DMS153 treated with DMSO at 0.1 percent for 48 hours (cell line): ENCODE results near the gene COL16A1.

Experiments
- DNase-seq: peaks from one replicate; lab custom pipeline; 2025; ENCODE audit not compliant: unreplicated experiment; lab: John Stamatoyannopoulos, UW

COL16A1 gene

DNA sequence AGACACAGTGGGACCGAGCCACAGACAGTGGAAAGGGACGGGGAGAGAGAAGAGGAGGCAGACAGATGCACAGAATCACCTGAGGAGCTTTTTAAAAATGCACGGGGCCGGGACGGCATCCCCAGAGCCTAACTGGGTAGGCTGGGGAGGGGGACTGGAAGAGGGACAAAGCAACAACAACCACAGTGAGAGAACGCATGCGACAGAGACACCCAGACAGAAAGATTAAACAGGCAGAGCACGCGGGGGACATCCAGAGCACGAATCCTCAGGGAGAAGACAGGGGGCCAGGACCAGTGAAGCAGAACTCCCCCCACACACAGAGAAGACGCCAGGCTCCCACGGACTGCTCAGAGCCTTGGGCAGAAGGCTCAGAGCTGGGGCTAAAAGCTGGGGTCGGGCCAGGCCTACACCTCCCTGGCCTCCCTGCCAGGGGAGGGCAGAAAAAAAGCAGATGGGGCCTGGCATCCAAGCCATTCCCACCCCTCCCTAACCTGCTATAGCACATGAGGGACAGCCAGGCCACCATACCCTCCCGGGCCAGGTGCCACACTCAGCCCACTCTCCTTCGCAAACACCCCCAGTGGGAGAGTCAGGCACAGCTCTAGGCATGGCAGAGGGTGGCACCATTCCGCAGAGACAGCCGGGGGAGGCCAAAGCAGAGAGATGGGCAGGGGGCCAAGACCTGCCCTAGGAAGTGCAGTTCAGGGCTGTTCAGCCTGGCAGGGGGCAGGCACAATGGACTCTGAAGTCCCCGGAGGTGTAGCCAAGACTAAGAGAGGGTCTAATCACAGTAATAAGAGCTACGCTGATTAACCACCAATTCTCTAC, 29.8 kb upstream of the COL16A1 start:
- DNase-seq = no peak

DNA sequence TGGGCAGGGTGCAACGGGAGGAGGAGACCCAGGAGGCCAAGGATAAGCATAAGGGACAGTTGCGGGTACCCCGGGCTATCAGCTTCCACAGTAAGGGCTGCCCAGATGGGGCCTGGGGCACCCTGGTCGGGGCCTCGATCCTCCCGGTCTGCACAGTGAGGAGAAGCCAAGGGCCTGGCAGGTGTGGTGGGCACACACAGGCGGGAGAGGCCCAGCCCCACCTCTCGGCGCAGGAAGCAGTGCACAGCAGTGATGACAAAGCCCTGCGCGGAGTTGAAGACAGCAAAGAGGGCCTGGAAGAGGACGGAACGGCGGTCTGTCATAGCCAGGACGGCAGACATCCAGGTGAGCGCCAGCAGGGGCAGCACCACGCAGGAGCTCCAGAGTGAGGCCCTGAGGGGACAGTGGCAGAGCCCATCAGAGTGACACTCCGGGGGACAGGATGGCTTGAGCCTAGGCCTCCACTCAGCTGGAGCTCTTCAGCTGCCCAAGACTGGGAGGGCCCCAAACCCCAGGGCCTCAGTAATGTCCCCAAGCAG, 29.0 kb upstream of the COL16A1 start:
- no peak for DNase-seq

DNA sequence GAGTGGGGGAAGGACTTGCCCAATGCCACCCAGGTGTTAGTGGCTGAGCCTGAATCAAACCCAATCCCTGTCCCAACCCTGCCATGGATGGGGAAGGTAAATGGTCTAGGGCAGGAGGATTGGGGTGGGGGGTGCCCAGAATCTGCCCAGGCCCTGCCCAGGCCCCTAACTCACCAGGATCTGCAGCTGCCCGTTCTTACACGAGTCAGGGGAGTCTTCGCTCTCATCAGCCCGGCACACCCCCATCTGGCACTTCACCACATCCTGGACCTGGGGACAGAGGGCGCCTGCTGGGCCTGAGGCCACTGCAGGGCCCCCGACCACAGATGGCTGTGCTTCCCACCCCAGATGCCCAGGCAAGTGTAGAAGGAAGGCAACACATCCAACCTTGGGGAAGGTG, 28.5 kb upstream of the COL16A1 start:
- no peak for DNase-seq

DNA sequence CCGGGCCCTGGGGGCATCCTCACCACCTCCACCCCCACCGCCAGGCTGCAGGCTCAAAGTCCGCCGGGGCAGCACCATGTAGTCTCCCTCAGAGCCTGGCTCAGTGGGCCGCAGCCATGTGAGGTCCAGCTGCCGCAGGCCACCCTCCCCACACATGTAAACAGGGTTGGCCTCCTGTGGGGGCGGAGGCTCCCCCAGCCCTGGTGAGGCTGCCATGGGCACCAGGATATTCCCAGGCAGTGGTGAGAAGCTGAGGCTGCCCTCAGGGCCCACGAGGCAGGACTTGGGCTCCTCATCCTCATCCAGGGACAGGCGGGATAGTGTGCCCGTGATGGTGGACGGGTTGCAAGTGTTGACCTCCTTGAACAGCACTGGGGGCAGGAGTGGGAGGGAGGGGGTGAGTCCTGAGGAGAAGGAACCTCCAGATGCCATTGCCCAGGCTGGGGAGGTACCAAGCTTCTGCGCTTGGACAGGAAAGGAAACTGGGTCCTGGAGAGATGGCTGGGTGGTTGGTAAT, 27.3 kb upstream of the COL16A1 start:
- no peak for DNase-seq

DNA sequence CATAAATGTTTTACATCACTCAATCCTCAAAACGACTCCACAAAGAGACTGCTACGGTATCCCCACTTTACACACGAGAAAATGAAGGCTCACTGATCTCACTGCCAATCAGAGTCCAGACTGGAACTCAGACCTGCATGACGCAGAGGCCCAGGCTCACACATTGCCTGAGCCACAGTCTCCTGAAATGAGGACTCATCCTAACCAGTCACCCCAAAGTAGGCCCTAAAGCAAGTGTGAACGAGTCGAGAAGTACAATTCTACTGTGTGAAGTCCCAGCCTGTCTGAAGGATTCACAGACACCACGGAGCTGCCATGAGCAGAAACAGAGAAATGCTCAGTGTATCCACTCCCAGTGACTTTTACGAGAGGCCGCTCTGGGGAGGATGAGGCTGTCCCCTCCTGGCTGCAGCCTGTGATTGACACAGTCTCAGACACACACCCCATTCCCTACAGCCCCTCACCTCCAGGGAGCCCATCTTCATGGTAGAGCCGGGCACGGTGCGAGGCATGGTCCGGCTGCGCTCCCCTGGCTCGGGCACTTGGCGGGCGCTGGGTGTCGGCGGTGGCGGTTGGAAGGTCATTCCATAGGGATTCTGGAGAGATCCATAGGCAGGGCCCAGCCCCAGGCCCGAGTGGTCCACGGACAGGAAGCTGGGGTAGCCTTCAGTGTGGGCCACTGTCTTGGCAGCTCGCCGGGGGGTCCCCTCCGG, 26.7 kb upstream of the COL16A1 start:
- DNase-seq = no peak

DNA sequence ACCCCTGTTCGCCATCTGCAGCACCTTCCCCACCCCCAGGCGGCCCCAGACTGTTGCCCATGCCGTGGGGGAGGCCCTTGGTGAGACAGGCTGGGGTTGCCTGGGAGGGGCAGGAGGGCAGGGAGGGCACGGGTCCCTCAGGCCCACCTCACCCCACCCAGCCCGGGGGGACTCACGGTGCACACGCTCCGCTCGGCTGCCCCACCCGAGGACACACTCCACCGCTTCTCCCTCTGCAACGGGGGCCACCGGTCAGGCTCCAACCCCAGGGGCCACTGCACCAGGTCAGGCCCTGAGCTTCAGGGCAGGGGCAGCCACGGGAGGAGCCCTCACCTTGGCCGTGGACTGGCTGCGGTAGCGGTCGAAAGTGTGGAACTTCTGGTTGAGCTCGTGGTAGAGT, 24.0 kb upstream of the COL16A1 start:
- no peak for DNase-seq

DNA sequence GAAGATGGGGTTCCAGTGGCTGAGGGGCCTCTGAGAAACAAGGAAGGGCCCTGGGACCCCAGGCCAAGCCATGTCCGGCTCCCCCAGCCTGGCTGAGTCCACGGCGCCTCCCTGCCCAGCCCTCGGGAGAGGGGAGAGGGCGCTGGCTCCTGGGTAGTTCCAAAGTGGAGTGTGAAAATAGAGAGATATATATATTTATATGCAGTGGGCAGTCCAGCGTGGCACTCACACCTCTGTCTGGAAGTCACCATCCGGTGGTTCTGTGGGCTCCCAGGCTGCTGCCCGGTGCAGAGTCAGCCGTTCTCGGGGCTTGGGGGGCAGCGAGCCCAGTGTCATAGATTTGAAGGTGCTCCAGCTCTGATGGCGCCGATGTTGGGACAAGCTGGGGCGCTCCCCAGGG, 23.4 kb upstream of the COL16A1 start:
- no peak for DNase-seq

DNA sequence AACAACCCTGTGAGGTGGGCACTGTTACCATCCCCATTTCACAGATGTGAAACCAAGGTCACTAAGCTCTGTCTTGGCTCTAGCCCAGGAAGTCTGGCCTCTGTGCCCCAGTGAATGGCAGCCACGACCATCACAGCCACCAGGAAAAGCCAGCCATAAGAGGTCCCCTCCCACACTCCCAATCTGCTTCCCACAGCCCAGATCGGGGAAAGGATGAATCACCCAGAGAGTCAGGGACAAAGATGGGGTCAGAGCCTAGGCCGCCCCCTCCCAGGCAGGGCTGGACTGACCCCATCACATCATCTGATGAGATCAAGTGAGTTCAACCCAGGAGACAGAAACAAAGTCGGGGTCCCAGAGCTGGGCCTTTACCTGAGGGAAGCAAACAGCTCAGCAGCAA, 22.9 kb upstream of the COL16A1 start:
- no peak for DNase-seq

DNA sequence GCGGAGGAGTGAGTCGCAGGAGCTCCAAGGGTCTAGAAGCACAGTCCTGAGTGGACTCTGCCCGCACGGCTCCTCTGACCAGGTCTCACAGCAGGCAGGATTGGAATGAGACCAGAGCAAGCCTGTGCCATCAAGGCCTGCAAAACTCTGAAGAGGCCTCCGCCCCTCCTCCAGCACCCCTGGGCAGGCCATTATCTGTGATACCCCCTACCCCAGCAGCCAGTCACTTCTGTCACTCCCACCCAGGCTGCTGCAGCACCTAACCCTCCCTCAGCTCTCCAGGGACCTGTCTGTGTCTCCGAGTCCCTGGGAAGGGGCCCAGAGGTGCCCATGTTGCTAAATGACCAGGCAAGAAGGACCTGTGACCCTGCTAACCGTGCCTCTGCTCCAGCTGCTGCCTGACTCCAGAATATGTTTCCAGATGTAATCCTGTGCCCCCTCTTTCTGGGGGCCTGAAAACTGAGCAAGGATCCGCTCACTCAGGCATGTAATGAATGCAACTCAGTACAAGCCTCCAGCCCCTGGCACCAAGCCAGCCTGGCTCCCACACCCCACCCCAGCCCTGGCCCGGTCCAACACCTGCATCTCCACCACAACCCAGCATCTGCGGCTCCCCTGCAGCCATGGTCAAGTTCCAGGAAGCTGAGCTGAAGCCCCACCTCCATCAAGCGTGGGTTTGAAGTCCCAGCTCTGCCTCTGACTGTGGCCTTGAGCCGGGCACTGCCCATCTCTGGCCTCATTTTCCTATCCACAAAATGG, 22.1 kb upstream of the COL16A1 start:
- no peak for DNase-seq

DNA sequence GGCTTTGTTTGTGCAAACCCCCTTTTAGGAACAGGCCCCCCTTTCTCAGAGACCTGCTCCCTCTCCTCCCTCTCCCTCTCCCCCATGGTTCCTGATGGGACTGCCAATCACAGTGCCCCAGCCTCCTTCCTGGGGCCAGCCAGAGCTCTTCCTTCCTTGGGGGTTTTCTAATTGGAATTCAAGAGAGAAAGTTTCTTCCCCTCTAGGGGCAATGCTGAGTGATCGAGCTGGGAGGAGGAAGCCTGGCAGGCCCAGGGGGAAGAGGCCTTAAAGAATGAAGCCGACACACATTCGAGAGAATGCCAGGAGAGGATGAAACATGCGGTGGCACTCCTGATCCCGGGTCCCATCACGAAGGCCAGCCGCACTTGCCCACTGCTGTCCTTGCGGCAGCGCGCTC, 21.3 kb upstream of the COL16A1 start:
- DNase-seq = no peak

DNA sequence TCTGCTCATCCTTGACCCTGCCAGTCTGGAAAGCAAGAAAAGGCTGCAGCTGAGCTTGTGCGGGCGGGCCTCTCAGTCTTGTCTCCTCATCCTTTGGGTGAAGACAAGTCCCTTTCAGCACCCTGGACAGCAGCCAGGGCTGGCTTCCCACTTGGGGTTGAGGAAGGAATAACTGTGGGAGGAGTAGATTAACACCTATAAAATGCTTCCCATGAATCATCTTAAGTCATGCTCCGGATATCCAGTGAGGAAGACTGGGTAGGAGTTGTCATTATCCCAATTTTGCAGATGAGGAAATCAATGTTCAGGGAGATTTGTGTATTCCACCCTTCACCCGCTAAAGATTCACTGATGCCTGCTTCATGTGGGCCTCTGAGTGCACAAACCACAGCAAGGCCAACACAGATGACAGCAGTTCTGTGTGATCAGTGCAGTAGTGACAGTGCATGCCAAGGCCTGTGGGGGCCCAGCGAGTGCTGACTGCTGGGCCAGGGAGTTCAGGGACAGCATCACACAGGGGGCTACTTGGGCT, 20.1 kb upstream of the COL16A1 start:
- no peak for DNase-seq

DNA sequence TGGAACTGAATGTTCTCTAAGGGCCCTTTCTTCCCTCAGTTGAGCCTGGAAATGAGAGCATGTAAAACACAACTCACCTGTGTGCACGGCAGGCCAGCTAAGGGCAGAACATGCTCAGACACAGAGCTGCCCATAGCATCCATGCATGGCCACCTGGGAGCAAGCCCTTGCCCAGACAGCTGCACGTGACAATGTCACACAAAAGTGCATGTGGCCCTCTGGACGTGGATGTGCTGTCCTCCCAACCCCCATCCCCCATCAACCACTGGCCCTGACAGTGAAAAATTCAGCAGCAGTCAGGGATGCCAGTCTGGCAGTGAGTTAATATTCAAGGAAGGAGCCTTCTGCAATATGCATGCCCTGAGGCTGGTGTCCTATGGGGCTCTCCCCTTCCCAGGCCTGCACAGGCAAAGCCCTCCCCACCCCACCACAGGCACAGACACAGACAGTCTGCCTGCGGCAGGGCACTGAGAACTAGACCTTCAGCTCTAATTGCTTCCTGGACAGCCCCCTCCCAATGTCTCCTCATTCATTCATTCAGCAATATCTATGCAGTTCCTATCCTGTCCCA, 14.6 kb upstream of the COL16A1 start:
- DNase-seq = no peak

DNA sequence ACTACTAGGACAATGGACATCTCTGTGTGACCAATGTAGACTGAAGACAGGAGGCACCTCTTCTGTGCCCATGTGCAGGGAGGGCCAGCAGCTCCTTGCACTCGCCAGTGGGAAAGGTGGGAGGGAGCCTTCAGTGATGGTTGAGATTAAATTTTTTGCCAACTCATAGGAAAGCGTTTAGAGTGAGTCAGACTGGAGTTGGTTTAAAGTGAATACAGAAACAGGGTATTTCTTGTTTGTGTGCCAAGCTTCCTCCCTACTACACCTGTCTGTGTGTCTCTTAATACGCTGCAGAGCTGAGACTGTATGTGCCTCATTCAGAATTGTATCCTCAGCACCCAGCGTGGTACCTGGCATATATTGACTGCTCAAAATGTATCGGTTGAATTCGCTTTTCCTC, 13.5 kb upstream of the COL16A1 start:
- DNase-seq = no peak

DNA sequence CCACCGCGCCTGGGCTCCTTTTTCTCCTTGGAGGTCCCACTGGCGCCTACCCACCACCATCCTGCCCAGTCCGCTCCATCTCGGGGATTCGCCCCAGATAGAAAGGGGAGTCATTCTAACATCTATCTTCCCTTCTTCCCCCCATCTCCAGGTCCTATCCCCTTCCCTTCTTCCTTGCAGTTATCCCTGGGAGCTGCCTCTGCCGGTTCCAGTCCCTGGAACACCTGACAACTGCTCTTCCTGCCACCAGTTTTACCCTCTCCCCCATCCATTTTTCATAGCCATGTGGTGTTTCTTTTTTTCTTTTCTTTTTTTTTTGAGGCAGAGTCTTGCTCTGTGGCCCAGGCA, 12.0 kb upstream of the COL16A1 start:
- DNase-seq = no peak

DNA sequence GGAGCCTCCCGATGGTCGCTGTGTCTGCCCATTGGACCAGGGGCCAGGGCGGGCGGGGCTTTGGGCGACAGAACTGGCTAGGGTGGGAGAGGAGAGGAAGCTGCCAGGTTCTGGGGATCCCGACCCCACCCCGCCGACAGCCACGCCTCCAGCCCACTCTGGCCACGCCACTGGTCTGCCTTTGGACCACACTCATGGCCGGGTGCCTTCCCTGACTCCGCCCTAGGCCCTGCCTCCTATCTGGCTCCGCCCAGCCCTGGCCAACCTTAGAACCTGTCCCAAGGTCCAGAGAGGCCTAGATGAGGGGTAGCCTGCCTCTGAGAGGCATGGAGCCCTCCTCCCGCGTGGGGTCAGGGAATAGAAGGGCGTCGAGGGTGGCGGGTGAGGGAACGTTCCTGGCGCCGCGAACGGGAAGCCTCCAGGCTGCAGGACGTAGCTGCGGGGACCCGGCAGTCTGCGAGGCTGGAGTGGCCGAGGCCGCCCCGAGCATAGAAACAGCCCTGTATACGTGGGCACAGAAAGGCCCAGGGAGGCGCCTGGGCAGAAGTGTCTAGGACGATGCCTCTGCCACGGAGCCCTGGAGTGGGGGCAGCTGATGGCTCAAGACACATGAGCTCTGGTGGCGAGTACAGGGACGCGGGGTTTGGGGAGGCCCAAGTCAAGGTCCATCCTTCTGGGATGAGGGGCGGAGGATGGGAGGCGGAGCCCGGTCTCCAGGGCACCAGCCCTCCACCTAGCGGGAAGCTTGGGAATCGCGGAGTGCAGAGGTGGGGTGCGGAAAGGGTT, 11.5 kb upstream of the COL16A1 start:
- DNase-seq = peak; percentile 96

DNA sequence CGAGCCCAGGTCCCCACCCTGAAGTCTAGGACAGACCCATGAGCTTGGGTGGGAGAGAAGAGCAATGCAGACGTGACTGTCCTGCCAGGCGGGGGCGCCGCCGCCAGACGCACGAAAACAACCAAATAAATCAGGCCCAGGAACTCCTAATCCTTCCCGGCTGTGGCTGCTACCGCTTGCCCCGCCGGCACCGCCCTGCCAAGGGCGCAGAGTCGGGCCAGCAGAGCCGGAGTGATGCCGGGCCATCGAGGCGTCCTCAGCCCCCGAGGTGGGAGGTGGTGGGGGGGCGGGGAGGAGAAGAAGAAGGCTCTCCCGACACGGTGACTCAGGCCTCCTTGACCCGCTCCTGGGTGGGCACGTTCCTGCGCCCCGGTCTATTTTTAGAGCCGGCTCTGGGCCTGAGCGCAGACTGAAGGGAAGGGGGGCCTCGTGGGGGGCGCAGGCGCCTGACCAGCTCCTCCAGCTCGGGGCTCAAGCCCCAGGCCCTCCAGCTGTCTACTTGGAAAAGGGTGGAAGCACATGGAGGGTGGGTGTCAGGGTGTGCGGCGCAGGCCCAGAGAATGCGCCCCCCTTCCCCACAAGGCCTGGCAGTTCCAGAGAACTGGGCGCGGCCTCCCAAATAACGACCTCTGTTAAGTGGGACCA, 10.7 kb upstream of the COL16A1 start:
- DNase-seq = peak; percentile 68

DNA sequence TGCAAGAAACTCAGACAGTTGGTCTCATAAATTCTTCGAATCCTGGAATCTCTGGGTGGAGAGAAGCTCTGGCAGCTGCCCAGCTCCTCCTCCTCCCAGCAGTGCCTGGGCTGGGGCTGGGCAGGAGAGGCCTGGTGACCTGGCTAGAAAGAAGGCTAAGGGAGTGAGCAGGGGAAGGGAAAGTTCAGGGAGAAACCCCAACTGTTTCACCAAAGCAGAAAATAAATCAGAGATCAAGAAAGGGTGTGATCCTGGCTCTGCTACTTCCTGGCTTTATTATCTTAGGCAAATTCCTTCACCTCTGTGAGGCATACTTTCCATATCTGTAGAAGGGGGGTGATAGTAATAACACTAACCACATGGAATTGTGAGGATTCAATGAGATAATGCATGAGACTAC, 8.8 kb upstream of the COL16A1 start:
- no peak for DNase-seq

DNA sequence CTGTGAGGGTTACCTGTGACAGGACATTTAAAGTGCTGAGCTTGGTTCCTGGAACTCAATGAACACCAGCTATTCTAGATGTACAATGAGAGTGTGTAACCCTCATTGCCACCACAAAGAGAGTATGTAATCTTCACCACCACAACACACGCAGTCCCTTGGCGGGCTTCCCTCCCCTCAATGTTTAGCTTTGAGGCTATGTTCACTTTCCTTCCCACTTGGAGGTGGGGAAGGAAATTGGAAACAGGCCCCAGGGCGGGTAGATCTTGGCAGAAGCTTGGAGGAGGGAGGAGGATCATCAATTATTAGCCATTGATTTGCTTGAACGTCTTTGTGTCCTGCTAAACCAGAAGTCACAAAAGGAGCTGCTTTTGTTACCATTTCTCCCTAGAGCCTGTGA, 8.3 kb upstream of the COL16A1 start:
- DNase-seq = no peak

DNA sequence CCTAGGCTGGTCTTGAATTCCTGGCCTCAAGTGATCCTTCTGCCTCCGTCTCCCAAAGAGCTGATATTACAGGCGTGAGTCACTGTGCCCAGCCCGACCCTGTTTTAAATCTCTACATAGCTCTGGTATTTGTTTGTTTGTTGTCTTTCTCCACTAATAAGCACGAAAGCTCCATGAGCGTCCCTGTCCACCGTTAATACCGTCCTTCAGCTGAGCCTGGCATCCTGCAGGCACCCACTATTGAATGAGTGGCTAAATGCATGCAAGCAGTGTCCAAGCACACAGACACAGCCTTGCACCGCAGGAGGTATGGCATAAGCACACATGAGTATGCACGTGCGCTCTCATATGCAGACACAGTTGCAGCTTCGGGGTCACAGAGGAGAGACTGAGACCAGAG, 4.5 kb upstream of the COL16A1 start:
- DNase-seq = no peak

DNA sequence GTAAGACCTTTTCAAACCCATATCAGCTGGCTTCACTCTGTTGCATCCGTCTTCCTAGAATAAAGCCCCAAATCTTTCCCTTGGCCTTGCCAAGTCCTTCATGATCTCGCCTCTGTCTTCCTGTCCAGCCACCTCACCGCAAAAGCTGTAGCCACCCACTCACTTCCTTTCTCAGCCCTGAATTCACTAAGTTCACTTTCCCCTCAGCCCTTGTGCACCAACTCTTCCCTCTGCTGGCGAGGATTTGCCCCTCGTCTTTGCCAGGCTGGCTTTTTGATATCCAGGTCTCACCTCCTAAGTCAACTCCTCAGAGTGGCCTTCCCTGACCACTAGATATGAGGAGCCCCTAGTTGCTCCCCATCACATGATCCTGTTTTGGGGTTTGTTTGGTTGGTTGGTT, 3.9 kb upstream of the COL16A1 start:
- DNase-seq = no peak
